Stimulated activated CD4-positive, alpha-beta T cell treated with anti-CD3 and anti-CD28 coated beads, Interleukin-4, amount 100 ng/mL, for 4 hours (primary cell): ENCODE data around the gene KBTBD12.

ENCODE experiments used
- DNase-seq, 2 experiments: peaks; one replicate each; pipeline ENCODE4 v3.0.0-alpha.2; 2020

The KBTBD12 gene

DNA sequence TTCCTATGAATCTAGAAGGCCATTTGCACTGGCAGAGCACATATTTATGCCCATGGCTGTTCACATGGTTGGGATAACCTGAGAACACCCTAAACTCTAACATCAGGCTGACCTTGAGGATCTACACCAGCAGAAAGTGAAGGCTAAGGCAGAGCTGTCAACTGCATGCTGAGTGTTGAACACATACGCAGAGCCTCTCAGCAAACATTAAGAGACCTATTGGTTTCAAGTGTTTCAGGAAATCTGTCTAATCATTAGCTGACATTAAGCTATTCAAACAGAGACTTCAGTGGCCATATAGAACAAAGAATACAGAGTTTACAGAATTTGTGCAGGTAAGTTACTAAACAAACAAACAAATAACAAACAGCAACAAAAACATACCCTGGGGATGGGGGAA lies 121.1 kb downstream of the KBTBD12 start:
- no peak for DNase-seq
